Osteoblast (primary cell): ENCODE results near the gene ITPR3. TPM values are rescaled to one million over a fixed set of nuclear protein-coding genes. Genes with fewer than 3 reads are reported as not detected.
A peak's percentile ranks its signal among the peaks of the same experiment; 100 is the strongest.

Source experiments
- DNase-seq: peaks from one replicate; pipeline ENCODE4 v3.0.0; 2011; ENCODE audit warnings: low spot score, mixed read lengths; ENCODE audit not compliant: insufficient read length; ENCODE audit errors: missing footprints
- H2AFZ ChIP-seq: 2 replicates; pipeline ENCODE4 v1.6.0; 2011; ENCODE audit warnings: mild to moderate bottlenecking, low read length
- H3K27ac ChIP-seq: 2 replicates; pipeline ENCODE4 v1.5.1; 2011; ENCODE audit warnings: mild to moderate bottlenecking, low read depth, low read length, moderate library complexity
- H3K27me3 ChIP-seq: 2 replicates; pipeline ENCODE4 v1.6.0; 2012; ENCODE audit warnings: mild to moderate bottlenecking, control low read depth, inconsistent platforms, low read length, moderate library complexity; ENCODE audit not compliant: insufficient read depth
- H3K36me3 ChIP-seq: 2 replicates; pipeline ENCODE4 v1.5.1; 2011; ENCODE audit warnings: mild to moderate bottlenecking, low read length, control low read depth, moderate library complexity; ENCODE audit not compliant: insufficient read depth
- H3K4me1 ChIP-seq: 2 replicates; pipeline ENCODE4 v1.5.1; 2011; ENCODE audit warnings: mild to moderate bottlenecking, low read length, control low read depth, moderate library complexity; ENCODE audit not compliant: insufficient read depth
- H3K4me2 ChIP-seq: 2 replicates; pipeline ENCODE4 v1.6.0; 2011; ENCODE audit warnings: mild to moderate bottlenecking, low read length; ENCODE audit not compliant: insufficient read depth
- H3K4me3 ChIP-seq: fragments of 200-600 bp; sonication (generic); 3 replicates; pipeline ENCODE4 v1.5.1; 2012; ENCODE audit warnings: mild to moderate bottlenecking, low read length, inconsistent platforms; ENCODE audit not compliant: insufficient read depth
- H3K79me2 ChIP-seq: 2 replicates; pipeline ENCODE4 v1.6.0; 2012; ENCODE audit warnings: mild to moderate bottlenecking, low read length, control low read depth, inconsistent platforms; ENCODE audit not compliant: insufficient read depth
- H3K9me3 ChIP-seq: 2 replicates; pipeline ENCODE4 v1.5.1; 2011; ENCODE audit warnings: low read depth, low read length, control low read depth
- H4K20me1 ChIP-seq: 2 replicates; pipeline ENCODE4 v1.6.0; 2012; ENCODE audit warnings: mild to moderate bottlenecking, low read length, control low read depth; ENCODE audit not compliant: insufficient read depth
- CTCF ChIP-seq: IDR thresholded peaks from 2 replicates; pipeline ENCODE4 v1.5.1; 2011; ENCODE audit warnings: mild to moderate bottlenecking, low read depth, low read length, moderate library complexity; ENCODE audit errors: extremely low read depth
- total RNA-seq: library from RNA; depleted of rRNA; stranded (reverse); fragments of >200 nt; gene quantifications from 2 replicates; pipeline ENCODE4 v1.2.3, GENCODE V29; 2012

Gene ITPR3
- total RNA-seq, 1 donor: 46.7 TPM

- Histone ChIP-seq H3K27ac (no peak overlapping the region), H2AFZ (no peak overlapping the region), H3K4me2 (no peak overlapping the region), H3K4me3 (no peak overlapping the region), H3K4me1 (peaks cover 17% of the 10 kb centered on the region), H4K20me1 (no peaks in the 10 kb centered on the region), H3K9me3 (no peaks in the 10 kb centered on the region), H3K36me3 (no peaks in the 10 kb centered on the region), H3K79me2 (no peaks in the 10 kb centered on the region), H3K27me3 (no peaks in the 10 kb centered on the region)
- no peak for TF ChIP-seq CTCF
- DNase-seq: peak; percentile 13
Measured at GRCh38 chr6:33591424-33592032, 29.6 kb upstream of the ITPR3 start.

GRCh38 chr6:33592280-33592594 is 28.9 kb upstream of the ITPR3 start:
- no peak overlapping the region for H3K27ac ChIP-seq
- no peaks in the 10 kb centered on the region for H3K79me2 ChIP-seq
- no peaks in the 10 kb centered on the region for H4K20me1 ChIP-seq
- H3K36me3 ChIP-seq: no peaks in the 10 kb centered on the region
- no peak for TF ChIP-seq CTCF
- H3K9me3 ChIP-seq: no peaks in the 10 kb centered on the region
- no peak overlapping the region for H3K4me2 ChIP-seq
- DNase-seq: peak; percentile 44
- no peak overlapping the region for H2AFZ ChIP-seq
- H3K4me3 ChIP-seq: no peak overlapping the region
- H3K27me3 ChIP-seq: no peaks in the 10 kb centered on the region
- H3K4me1 ChIP-seq: peaks cover 17% of the 10 kb centered on the region

GRCh38 chr6:33592595-33593413 is 28.3 kb upstream of the ITPR3 start:
- H3K4me3 ChIP-seq: peak overlapping the region; percentile 49
- H3K79me2 ChIP-seq: no peaks in the 10 kb centered on the region
- H2AFZ ChIP-seq: peak overlapping the region; percentile 85
- peak overlapping the region; percentile 55 for H3K4me2 ChIP-seq
- DNase-seq: peak; percentile 51
- H3K9me3 ChIP-seq: no peaks in the 10 kb centered on the region
- no peaks in the 10 kb centered on the region for H3K27me3 ChIP-seq
- peaks cover 17% of the 10 kb centered on the region for H3K4me1 ChIP-seq
- no peak for TF ChIP-seq CTCF
- no peak overlapping the region for H3K27ac ChIP-seq
- H3K36me3 ChIP-seq: no peaks in the 10 kb centered on the region
- no peaks in the 10 kb centered on the region for H4K20me1 ChIP-seq

GRCh38 chr6:33593414-33593727 is 27.8 kb upstream of the ITPR3 start:
- no peaks in the 10 kb centered on the region for H4K20me1 ChIP-seq
- peak overlapping the region; percentile 49 for H3K4me3 ChIP-seq
- peak; percentile 67 for DNase-seq
- no peaks in the 10 kb centered on the region for H3K27me3 ChIP-seq
- H3K27ac ChIP-seq: no peak overlapping the region
- peak overlapping the region; percentile 85 for H2AFZ ChIP-seq
- H3K4me1 ChIP-seq: peaks cover 17% of the 10 kb centered on the region
- no peaks in the 10 kb centered on the region for H3K79me2 ChIP-seq
- no peaks in the 10 kb centered on the region for H3K9me3 ChIP-seq
- TF ChIP-seq CTCF: no peak
- no peaks in the 10 kb centered on the region for H3K36me3 ChIP-seq
- H3K4me2 ChIP-seq: peak overlapping the region; percentile 55
